ENCODE results near the gene NDUFS2.

NDUFS2 gene

DNA sequence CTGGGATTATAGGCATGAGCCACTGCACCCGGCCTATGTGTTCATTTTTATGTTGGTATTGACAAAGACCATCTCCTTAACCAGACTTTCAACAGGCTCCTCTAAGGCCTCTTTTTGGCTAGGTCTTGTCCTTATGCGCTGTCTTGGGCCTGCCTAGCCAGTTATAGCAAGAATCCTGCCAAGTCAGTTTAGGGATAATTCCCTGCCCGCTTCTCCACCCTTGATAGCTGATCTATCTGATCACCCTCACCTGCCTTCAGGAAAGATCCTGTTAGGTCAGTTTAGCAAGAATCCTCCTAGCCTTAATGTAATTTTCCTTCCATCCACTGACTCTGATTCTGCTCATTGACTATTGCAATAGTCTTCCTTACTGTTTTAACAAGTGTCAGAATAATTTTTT lies 22.5 kb upstream of the NDUFS2 start:
- DNase-seq (ENCODE audit: low spot score) = no peak

DNA sequence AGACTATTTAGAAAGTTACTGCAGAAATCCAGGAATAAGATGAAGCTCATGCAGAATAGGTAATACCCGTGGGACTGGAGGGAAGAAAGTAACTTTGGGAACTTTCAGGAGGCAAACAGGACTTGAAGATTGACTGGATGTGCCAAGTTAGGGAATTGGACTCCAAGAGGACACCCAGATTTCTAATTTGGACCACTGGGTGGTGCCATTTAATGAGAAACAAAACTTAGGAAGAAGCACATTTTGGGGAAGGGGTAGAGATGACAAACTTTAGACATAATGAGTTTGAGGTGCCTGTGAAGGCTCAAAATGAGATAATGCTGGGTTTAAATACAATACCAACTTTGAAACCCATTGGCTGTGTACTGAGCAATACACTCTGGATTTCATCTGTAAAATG lies 21.5 kb upstream of the NDUFS2 start:
- H3K27me3 ChIP-seq (ENCODE audit: insufficient read depth, poor library complexity, severe bottlenecking) = no peaks in the 10 kb centered on the region
- ATAC-seq (ENCODE audit: low read depth) (no peak), DNase-seq (ENCODE audit: low spot score) (no peak)
- no peak overlapping the region for H3K4me3 ChIP-seq (ENCODE audit: severe bottlenecking)
- H3K4me1 ChIP-seq (ENCODE audit: insufficient read depth, poor library complexity, severe bottlenecking) = peaks cover 20% of the 10 kb centered on the region
- H3K36me3 ChIP-seq (ENCODE audit: low read depth) = peaks cover 2% of the 10 kb centered on the region
- TF ChIP-seq, protein P1, sequence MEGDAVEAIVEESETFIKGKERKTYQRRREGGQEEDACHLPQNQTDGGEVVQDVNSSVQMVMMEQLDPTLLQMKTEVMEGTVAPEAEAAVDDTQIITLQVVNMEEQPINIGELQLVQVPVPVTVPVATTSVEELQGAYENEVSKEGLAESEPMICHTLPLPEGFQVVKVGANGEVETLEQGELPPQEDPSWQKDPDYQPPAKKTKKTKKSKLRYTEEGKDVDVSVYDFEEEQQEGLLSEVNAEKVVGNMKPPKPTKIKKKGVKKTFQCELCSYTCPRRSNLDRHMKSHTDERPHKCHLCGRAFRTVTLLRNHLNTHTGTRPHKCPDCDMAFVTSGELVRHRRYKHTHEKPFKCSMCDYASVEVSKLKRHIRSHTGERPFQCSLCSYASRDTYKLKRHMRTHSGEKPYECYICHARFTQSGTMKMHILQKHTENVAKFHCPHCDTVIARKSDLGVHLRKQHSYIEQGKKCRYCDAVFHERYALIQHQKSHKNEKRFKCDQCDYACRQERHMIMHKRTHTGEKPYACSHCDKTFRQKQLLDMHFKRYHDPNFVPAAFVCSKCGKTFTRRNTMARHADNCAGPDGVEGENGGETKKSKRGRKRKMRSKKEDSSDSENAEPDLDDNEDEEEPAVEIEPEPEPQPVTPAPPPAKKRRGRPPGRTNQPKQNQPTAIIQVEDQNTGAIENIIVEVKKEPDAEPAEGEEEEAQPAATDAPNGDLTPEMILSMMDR (IDR thresholded peaks at IDR 0.05; ENCODE audit: poor library complexity, severe bottlenecking) = peak; percentile 51
- H3K27ac ChIP-seq (ENCODE audit: poor library complexity, severe bottlenecking) = no peak overlapping the region
- no peaks in the 10 kb centered on the region for H3K9me3 ChIP-seq (ENCODE audit: severe bottlenecking)

More for the DNA sequence above, 22.5 kb upstream of the NDUFS2 start:
- Histone ChIP-seq H3K27ac (ENCODE audit: poor library complexity, severe bottlenecking) (no peak overlapping the region), H3K27me3 (ENCODE audit: insufficient read depth, poor library complexity, severe bottlenecking) (no peaks in the 10 kb centered on the region), H3K36me3 (ENCODE audit: low read depth) (peaks cover 11% of the 10 kb centered on the region), H3K4me1 (ENCODE audit: insufficient read depth, poor library complexity, severe bottlenecking) (peaks cover 20% of the 10 kb centered on the region), H3K9me3 (ENCODE audit: severe bottlenecking) (no peaks in the 10 kb centered on the region), H3K4me3 (ENCODE audit: severe bottlenecking) (no peak overlapping the region)
- TF ChIP-seq, protein P1 (IDR thresholded peaks at IDR 0.05; ENCODE audit: poor library complexity, severe bottlenecking) = no peak
- no peak for ATAC-seq (ENCODE audit: low read depth)

DNA sequence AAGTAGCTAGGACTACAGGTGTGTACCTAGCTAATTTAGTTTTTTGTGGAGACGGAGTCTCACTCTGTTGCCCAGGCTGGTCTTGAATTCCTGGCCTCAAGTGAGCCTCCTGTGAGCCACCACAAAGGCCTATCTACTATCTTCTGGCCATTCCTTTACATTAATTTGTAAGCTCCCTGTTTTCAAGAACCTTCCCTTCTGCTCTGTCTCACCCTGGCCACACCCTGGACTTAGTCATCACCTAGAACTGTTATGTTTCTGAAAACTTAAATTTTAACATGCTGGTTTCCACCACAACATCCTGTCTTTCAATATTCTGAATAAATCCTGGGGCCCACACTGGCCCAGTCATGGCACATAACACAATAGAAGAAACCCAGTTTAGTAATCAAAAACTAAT lies 20.0 kb upstream of the NDUFS2 start:
- TF ChIP-seq, protein P1 (IDR thresholded peaks at IDR 0.05; ENCODE audit: poor library complexity, severe bottlenecking) = no peak

DNA sequence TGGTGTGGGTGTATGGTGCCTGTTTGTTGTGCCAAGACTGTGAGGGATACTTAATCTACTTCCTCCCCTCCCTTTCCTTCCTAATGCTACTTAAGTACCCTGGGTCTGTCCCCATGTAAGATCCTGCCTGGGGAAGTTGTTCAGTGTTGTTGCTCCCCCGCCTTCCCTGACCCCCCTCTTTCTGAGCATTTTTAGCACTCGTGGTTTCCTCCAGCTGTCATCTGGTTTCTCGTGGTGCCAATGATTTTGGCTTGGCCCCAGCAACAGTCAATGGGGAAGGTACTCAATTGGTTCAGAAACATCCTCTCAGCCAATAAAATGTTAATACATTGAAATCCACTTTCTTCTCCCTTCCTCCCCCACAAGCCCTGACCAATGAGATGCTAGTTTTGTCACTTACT lies 16.9 kb upstream of the NDUFS2 start:
- DNase-seq (ENCODE audit: low spot score) = no peak
- TF ChIP-seq, protein P1 (IDR thresholded peaks at IDR 0.05; ENCODE audit: poor library complexity, severe bottlenecking) = no peak
- no peaks in the 10 kb centered on the region for H3K36me3 ChIP-seq (ENCODE audit: low read depth)
- no peak overlapping the region for H3K27ac ChIP-seq (ENCODE audit: poor library complexity, severe bottlenecking)
- H3K9me3 ChIP-seq (ENCODE audit: severe bottlenecking) = no peaks in the 10 kb centered on the region
- H3K4me3 ChIP-seq (ENCODE audit: severe bottlenecking) = no peak overlapping the region
- peaks cover 12% of the 10 kb centered on the region for H3K4me1 ChIP-seq (ENCODE audit: insufficient read depth, poor library complexity, severe bottlenecking)
- no peaks in the 10 kb centered on the region for H3K27me3 ChIP-seq (ENCODE audit: insufficient read depth, poor library complexity, severe bottlenecking)
- ATAC-seq (ENCODE audit: low read depth) = no peak

More for the DNA sequence above, 20.0 kb upstream of the NDUFS2 start:
- H3K27me3 ChIP-seq (ENCODE audit: insufficient read depth, poor library complexity, severe bottlenecking) = no peaks in the 10 kb centered on the region
- H3K27ac ChIP-seq (ENCODE audit: poor library complexity, severe bottlenecking) = peak overlapping the region; percentile 74
- H3K36me3 ChIP-seq (ENCODE audit: low read depth) = no peaks in the 10 kb centered on the region
- DNase-seq (ENCODE audit: low spot score) (no peak), ATAC-seq (ENCODE audit: low read depth) (peak; percentile 72)
- H3K4me3 ChIP-seq (ENCODE audit: severe bottlenecking) = no peak overlapping the region
- peaks cover 15% of the 10 kb centered on the region for H3K4me1 ChIP-seq (ENCODE audit: insufficient read depth, poor library complexity, severe bottlenecking)
- no peaks in the 10 kb centered on the region for H3K9me3 ChIP-seq (ENCODE audit: severe bottlenecking)

DNA sequence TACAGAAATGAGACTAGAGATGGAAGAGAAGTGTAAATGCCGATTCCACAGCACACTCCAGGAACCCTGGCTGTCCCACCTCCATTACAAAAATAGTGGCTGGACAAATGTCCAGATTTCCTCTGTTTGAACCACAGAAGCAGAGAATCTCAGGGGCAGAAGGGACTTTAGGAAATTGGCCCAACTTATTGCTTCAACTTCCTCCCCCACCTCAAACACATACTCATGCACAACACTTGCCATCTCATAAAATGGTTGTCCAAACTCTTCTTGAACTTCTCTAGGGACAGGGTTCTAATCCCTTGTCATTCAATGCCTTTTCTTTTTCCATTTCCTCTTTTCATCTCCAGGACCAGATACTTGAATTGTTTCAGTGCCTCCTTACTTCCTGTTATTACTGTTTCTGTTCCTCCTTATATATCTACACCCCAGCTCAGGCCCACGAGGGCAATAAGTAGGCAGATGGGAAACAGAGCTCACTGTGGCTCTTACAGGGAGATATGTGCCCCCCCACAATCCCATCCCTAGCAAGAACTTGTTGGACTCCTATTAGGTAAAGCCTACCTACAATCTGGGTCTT lies 16.3 kb upstream of the NDUFS2 start:
- TF ChIP-seq, protein P1 (IDR thresholded peaks at IDR 0.05; ENCODE audit: poor library complexity, severe bottlenecking) = no peak
- Histone ChIP-seq H3K4me1 (ENCODE audit: insufficient read depth, poor library complexity, severe bottlenecking) (peaks cover 12% of the 10 kb centered on the region), H3K27me3 (ENCODE audit: insufficient read depth, poor library complexity, severe bottlenecking) (no peaks in the 10 kb centered on the region), H3K4me3 (ENCODE audit: severe bottlenecking) (no peak overlapping the region), H3K27ac (ENCODE audit: poor library complexity, severe bottlenecking) (no peak overlapping the region), H3K36me3 (ENCODE audit: low read depth) (no peaks in the 10 kb centered on the region), H3K9me3 (ENCODE audit: severe bottlenecking) (no peaks in the 10 kb centered on the region)
- ATAC-seq (ENCODE audit: low read depth) = no peak
- DNase-seq (ENCODE audit: low spot score) = no peak
